NCI-H446 treated with DMSO at 0.1 percent for 48 hours (cell line): ENCODE measurements around the gene STON2.

Experiments
- DNase-seq: peaks from one replicate; lab custom pipeline; 2025; lab: John Stamatoyannopoulos, UW

The STON2 gene

GRCh38 chr14:81302638-81303037 is 97.5 kb downstream of the STON2 start:
- no peak for DNase-seq

GRCh38 chr14:81301813-81302212 is 98.3 kb downstream of the STON2 start:
- no peak for DNase-seq

- DNase-seq, result no peak
Measured at GRCh38 chr14:81301371-81301770, 98.8 kb downstream of the STON2 start.

DNA sequence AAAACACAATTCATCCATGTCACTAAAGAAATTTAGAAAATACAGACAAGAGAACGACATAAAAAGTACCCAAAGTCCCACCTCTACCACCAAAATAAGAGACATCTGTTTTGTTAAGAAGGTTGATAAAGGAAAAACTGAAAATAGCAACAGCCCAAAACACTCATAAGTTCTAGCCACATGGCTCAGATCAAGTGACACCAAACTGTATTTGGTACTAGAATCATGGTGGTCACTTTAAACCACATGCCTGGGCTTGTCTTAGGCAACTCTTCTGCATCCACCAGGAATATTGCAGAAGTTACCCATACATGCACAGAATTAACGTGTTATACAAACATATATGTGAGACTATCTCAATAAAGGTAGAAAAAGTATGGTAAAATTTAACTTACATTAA is 101.2 kb downstream of the STON2 start:
- DNase-seq, result no peak

DNA sequence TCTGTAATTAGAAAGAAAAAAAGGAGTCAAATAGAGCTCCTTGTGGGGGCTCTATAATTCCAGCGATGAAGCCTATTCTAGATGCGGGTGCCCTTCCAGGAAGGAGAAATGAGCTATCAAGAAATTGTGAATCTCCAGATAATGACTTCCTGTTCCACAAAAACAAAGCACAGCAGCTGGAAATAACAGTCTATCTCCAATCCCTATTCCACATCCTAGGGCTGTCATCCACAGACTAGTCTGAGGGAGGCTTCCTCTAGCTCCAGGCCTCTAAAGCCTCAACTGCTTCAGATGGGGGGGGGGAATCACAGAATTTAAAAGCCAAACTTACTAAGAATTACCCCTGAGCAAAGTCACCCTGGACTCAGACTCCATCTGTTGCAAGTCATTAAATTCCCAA is 102.0 kb downstream of the STON2 start:
- DNase-seq, result no peak

DNA sequence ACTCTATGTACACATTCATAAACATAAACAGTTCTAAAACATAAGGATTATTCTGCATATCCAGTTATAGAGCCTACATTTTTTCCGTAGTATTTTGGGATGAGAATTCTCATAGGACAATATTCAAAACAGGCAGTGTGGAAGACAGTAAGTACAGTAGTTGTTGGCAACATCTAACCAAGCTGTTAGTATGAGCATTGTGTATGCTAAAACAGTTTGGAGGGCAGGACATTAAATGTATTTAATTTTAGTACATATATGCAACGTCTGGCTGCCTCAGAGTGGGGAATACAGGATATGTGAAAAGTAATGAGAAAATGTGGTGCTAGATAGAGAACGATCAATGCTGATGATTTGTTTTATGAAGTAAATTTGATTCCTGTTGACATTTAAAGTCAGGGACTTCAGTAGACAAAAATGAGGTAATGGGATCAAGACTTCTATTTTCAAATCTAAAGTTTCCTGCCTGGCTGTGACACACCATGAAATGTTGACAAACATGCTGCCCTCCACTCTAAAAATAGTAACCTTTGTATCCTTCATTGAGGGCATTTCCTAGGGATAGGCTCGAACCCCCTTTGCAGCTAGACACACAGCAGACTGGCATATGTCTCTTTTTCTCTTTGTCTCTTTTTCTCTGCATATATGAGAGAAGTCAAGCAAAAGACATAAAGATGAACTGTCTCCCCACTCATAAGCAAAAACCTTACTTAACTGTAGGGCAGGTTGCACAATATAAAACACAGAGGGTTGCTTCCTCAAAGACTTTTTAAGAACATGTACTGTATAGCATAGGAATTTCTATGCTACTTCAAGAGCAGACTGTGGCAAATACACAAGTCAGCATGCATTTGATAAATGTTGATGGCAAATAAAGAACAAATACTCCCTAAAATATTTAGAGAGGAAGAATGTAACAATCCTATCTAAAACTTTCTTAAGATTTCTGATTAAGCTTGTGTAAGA is 103.9 kb downstream of the STON2 start:
- no peak for DNase-seq

- no peak for DNase-seq
Measured at GRCh38 chr14:81289516-81289915, 110.6 kb downstream of the STON2 start.

DNA sequence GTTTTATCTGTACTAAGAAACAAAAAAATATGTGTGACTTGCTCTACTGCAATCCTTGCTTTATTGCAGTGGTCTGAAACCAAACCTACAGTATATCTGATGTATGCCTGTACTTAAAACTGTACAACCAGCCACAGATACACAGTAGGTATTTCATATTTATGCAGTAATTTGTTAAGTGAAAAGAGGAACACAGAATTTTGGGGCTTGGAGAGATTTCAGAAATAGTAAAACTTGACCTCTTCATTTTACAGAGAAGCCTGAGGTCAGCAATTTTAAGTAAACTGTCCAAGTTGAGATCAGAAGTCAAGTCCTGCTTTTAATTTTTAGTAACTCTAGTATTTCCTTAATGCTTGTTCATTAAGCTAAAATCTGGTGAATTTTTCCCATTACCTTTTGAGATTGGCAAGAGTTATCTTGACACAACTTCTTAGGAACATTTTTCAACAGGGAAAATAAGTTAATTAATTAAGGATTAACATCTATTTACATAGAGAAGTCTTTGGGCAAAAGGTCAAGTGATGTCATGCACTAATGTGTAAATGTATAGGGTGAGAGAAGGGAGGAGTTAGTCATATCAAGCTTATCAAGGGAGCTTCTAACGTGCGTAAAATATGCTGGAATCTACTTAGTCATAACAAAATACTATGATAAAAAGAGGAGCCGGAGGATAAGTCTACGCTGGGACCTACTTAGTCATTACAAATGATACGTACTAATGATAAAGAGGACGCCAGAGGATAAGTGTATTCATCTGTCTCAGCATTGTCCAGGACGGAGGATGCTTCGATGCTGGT is 113.4 kb downstream of the STON2 start:
- DNase-seq, result no peak

- DNase-seq, result no peak
Measured at GRCh38 chr14:81285245-81285644, 114.9 kb downstream of the STON2 start.

DNA sequence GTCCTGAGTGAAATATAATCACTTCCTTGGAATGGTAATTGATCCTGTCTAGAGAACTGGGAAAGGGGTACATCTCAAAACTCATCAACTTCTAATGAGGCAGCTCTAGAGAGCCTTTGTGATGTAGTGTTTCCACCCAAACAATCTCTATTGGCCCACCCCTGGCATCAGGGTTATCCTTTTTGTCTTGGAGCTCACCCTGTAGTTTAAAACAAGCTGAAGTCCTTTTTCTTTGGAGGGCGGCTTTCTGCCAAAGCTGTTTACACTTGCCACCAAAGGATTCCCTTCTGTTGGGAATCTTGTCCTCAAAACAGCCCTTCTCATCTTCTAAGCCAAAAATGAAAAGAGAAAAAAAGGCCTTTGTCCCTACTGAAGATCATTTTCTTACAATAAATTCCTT is 118.8 kb downstream of the STON2 start:
- no peak for DNase-seq

DNA sequence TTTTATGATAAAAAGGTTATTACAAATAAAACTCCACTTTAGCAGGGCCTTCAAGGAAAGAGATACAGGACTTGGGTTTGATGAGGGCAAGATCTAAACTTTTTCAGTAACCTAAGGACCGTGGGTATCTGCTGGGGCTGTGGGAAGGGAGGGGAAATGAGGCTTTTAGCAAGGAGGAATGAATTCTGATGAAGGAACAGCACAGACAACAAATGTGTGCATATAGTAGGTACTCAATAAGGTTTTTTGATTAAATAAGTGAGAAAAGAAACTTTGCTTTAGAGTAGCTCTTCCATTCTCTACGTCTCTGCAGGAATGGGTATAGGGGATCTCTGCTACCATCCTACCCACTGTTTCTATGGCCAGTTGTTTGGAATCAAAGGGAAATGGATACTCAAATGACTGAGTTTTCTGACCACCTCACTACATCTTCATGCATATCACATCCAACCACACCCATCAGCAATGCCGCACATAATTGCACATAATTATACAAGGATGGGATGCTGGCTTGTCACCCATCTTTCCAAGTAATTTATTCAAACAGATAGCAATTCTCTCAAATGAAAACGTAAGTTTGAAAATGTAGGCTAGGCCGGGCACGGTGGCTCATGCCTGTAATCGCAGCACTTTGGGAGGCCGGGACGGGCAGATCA is 119.9 kb downstream of the STON2 start:
- no peak for DNase-seq

- DNase-seq, result no peak
Measured at GRCh38 chr14:81277096-81277495, 123.0 kb downstream of the STON2 start.

- DNase-seq, result no peak
Measured at GRCh38 chr14:81276073-81277069, 123.8 kb downstream of the STON2 start.

- DNase-seq, result no peak
Measured at GRCh38 chr14:81275305-81276072, 124.6 kb downstream of the STON2 start.

- DNase-seq, result no peak
Measured at GRCh38 chr14:81273961-81274575, 126.1 kb downstream of the STON2 start.

DNA sequence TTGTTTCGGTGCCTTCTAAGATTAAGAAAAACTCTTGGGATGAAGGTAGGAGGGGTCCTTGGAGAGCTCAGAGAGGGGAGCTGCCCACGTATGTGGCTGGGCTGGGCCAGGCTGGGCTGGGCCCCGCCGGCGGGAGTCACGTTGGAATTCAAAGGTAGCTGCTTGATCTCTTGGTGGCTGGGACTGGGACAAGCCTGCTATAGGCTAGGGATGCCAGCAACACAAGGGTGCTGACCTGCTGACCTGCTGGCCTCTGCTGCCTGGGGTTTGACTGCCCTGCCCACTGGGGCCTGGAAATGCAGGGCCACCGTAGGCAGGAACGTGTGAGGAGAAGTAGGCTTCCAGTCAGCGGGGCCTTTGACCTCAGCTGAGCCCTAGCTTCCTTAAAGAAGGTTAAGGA is 126.6 kb downstream of the STON2 start:
- DNase-seq, result no peak

GRCh38 chr14:81272317-81272716 is 127.8 kb downstream of the STON2 start:
- no peak for DNase-seq

DNA sequence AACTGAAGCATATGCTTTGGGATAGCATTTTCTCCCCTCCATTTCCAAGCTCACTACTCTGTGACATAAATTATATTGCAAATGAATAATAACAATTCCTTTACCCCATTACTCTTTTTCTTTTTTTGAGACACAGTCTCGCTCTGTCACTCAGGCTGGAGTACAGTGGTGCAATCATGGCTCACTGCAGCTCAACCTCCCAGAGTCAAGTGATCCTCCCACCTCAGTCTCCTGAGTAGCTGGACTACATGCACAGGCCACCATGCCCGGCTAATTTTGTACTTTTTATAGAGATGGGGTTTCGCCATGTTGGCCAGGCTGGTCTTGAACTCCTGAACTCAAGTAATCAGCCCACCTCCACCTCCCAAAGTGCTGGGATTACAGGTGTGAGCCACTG is 130.1 kb downstream of the STON2 start:
- DNase-seq, result no peak

DNA sequence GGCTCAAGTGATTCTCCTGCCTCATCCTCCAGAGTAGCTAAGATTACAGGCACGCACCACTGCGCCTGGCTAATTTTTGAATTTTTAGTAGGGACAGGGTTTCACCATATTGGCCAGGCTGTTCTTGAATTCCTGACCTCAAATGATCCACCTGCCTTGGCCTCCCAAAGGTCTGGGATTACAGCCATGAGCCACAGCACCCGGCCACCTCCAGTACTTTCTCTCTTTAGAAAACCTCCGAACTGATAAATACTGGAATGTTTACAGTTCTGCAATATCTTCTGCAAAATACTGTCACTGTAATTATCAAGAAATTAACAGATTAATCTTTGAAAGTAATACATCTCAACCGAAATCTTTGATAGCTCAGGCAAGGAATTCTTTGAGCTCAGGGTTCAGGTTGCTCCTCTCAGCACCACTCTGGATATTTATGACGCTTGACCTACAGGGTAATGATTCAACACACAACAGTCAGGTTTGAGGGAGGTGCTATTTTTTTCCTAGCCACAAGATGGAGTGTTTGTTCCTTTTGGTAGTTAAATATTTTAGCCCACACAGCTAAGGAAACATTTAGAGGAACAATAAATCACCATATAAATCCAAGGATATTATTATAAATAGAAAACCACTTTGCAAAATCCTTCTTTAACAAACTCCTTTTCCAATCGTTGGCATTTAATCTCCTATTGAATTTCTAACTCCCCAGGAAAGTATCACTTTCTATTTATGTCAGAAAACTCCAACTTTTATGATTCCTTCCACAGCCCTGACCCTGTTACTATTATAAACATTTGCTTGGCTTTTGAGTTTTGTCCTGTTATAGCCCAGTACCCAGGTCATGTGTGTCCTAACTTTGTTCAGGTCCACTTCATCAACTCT is 130.8 kb downstream of the STON2 start:
- peak; percentile 39 for DNase-seq
